HG02678 (cell line): ENCODE results near the gene RNF157.
"Not testable (repeated sequence)": the region's sequence is repeated elsewhere in the genome, so short reads cannot be mapped to it uniquely, and the experiment has no call there.

Source experiments
- ATAC-seq: cut with Tn5 transposase; IDR thresholded peaks from one replicate; pipeline ENCODE4 v1.9.1; 2021; ENCODE audit warnings: mild to moderate bottlenecking, moderate library complexity; ENCODE audit not compliant: unreplicated experiment

RNF157 gene

GRCh38 chr17:76236603-76237002 is 3.7 kb downstream of the RNF157 start:
- ATAC-seq, result no peak

DNA sequence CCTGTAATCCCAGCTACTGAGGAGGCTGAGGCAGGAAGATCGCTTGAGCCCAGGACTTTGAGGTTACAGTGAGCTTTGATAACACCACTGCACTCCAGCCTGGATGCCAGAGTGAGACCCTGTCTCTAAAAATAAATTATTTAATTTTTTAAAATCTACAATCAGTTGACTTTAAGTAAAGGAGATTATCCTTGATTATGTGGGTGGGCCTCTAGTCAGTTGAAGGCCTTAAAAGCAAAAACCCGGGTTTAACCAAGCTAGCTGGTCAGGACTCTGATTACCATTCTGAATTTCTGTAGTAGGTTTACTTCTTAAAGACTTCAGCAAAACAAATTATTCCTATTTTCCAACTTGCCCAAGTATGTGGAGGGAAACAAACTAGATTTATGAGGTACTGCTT is 4.4 kb downstream of the RNF157 start:
- no peak for ATAC-seq

GRCh38 chr17:76234354-76234679 is 6.0 kb downstream of the RNF157 start:
- ATAC-seq, result no peak

GRCh38 chr17:76233588-76234353 is 6.5 kb downstream of the RNF157 start:
- ATAC-seq, result no peak

DNA sequence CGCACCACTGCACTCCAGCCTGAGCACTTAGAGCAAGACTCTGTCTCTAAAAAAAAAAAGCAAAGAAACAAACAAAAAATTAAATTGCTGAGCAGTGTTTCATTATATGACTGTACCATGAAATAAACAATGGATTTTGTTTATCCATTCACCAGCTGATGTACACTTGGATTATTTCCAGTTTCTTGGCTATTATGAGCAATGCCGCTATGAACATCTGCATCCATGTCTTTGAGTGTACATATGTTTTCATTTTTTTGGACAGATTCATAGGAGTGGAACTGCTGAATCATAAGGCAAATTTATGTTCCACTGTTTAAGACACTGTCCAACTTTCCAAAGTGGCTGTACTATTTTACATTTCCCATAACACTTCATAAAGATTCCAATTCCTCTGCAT is 8.0 kb downstream of the RNF157 start:
- ATAC-seq, result no peak

DNA sequence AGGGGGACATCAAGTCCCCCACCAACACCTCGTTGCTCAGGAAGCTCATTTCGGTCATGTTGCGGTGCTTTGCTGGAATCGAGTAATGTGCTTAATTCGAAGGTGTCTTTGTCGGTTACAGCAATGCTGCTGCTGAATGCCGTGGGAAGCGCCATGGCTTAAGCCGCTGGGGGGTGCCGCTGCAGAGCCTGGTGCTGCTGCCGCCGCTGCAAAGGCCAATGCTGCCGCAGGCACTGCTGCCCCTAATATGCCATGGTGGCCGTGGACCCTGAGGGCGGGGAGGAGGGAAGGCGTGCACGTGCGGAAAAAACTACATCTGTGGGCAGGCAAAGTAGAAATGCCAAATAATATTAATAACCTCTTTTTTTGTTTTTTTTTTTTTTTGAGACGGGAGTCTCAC is 13.5 kb downstream of the RNF157 start:
- ATAC-seq, result not testable (repeated sequence)

- ATAC-seq, result not testable (repeated sequence)
Observed at GRCh38 chr17:76225373-76226086, 14.8 kb downstream of the RNF157 start.

GRCh38 chr17:76223802-76224201 is 16.5 kb downstream of the RNF157 start:
- ATAC-seq, result no peak

DNA sequence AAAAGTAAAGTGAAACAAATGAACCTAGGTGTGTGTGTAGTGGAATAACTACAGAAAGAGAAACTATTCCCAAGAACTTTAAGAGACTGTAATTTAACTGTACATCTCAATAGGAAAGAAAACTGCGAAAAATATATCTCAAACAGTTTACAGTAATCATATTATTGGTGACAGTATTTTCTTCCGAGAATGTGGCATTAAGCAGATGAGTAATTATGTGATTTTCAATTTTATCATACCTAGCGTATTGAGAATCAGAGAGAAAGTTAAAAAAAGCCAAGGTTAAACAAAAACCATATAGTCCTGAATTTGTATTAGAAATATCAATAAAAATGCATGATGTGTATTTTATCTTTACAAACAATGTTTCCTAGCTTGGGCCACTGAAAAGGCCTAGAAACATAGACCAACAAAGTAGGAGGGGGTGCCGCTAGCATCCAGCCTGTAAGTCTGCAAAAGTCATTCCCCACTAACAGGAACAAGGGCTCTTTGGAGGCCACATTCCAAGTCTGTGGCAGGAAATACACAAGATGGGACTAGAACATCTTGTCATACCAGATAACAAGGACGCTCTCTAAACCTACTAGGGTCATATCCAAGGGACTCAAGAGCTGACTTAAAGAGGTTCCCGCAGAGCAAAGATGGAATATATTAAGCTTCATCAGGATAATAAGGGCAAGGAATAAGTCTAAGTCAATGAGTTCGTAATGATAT is 20.5 kb downstream of the RNF157 start:
- ATAC-seq, result no peak

- no peak for ATAC-seq
Observed at GRCh38 chr17:76217081-76217480, 23.2 kb downstream of the RNF157 start.

DNA sequence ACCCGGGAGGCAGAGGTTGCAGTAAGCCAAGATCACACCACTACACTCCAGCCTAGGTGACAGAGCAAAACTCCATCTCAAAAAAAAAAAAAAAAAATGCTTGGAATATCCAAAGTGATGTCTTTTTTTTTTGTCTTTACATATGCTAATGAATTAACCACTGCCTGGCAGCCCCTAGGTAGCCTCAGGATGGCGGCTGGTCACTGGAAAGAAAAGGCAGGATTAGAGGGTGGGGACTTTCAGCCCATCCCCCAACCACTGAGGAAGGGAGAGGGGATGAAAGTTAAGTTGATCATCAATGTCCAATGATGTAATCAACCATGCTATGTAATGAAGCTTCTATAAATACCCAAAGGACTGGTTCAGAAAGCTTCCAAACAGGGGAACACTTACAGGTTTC is 26.8 kb downstream of the RNF157 start:
- no peak for ATAC-seq

DNA sequence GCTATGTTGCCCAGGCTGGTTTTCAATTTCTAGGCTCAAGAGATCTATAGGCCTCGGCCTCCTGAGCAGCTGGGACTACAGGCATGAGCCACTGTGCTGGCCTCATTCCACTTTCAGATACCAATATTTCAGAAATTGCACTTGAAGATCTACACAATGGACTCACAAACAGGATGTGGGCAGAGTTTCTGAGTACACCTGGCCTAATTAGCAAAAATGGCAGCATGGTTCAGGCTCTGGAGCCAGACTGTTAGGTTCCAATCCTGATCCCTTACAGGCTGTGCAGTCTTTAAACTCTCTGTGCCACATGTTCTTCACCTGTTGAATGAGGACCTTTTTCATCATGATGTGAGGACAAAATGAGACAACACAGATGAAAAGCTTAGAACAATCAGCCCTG is 32.2 kb downstream of the RNF157 start:
- no peak for ATAC-seq

GRCh38 chr17:76207275-76208059 is 32.8 kb downstream of the RNF157 start:
- no peak for ATAC-seq

DNA sequence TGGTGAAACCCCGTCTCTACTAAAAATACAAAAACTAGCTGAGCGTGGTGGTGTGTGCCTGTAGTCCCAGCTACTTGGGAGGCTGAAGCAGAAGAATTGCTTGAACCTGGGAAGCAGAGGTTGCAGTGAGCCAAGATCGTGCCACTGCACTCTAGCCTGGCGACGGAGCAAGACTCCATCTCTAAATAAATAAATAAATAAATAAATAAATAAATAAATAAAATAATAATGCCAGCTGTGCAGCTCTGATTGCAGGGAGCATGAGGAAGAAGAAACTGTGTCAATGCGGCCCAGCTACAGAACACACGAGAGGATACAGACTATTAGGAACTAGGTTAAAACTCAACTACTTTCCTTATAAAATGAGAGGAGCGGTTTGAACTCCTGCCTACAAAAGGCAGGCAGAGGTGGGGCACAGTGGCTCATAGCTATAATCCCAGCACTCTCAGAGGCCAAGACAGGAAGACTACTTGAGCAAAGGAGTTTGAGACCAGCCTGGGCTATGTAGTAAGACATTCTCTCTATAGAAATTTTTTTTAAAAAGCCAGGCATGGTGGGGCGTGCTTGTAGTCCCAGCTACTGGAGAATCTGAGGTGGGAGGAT is 34.6 kb downstream of the RNF157 start:
- not testable (repeated sequence) for ATAC-seq

GRCh38 chr17:76204277-76204676 is 36.0 kb downstream of the RNF157 start:
- no peak for ATAC-seq

- ATAC-seq, result no peak
Observed at GRCh38 chr17:76200354-76200753, 39.9 kb downstream of the RNF157 start.

DNA sequence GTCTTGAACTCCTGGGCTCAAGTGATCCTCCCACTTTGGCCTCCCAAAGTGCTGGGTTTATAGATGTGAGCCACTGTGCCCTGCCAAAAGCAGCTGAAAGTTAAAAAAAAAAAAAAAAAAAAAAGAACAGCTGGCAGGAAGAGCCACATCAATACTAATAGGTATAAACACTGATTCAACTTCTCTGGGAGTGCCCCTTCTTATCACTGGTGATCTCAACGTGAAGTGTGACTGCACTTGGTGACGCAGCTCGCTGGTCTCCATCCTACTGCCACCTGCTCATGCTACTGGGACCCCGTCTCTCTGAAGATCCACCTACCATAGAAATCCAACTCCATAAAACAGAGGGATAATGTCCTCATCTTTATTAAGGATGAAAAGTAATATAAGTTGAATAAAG is 40.8 kb downstream of the RNF157 start:
- ATAC-seq, result no peak

GRCh38 chr17:76198702-76199101 is 41.6 kb downstream of the RNF157 start:
- ATAC-seq, result no peak

DNA sequence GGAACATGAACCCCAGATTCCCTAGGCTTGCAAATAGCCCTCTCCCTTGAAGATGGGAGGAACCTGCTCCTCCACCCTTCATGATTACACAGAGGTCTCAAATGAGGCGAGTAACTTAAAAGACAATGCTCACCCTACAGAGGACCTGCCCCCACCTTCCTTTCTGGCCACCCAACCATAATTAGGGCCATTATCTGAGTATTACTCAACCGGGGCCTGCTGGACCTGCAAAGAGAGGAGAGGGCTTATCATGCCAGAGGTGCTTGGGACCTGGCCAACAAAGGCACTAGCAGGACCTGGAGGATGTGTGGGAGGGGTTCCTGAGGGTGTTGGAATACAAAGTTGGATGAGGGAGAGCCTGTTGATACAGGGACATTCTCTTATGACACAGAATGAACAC is 42.4 kb downstream of the RNF157 start:
- no peak for ATAC-seq

GRCh38 chr17:76196675-76197074 is 43.6 kb downstream of the RNF157 start:
- ATAC-seq, result no peak
